CD4-positive, alpha-beta T cell treated with Interleukin-15 for 1 hour (primary cell): ENCODE measurements around the gene SPOCK2.
A peak's percentile ranks its signal among the peaks of the same experiment; 100 is the strongest.
"Not testable (repeated sequence)": the region's sequence is repeated elsewhere in the genome, so short reads cannot be mapped to it uniquely, and the experiment has no call there.

Source experiments
- DNase-seq: peaks from one replicate; pipeline ENCODE4 v3.0.0-alpha.2; 2020

The SPOCK2 gene, protein sequence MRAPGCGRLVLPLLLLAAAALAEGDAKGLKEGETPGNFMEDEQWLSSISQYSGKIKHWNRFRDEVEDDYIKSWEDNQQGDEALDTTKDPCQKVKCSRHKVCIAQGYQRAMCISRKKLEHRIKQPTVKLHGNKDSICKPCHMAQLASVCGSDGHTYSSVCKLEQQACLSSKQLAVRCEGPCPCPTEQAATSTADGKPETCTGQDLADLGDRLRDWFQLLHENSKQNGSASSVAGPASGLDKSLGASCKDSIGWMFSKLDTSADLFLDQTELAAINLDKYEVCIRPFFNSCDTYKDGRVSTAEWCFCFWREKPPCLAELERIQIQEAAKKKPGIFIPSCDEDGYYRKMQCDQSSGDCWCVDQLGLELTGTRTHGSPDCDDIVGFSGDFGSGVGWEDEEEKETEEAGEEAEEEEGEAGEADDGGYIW

DNA sequence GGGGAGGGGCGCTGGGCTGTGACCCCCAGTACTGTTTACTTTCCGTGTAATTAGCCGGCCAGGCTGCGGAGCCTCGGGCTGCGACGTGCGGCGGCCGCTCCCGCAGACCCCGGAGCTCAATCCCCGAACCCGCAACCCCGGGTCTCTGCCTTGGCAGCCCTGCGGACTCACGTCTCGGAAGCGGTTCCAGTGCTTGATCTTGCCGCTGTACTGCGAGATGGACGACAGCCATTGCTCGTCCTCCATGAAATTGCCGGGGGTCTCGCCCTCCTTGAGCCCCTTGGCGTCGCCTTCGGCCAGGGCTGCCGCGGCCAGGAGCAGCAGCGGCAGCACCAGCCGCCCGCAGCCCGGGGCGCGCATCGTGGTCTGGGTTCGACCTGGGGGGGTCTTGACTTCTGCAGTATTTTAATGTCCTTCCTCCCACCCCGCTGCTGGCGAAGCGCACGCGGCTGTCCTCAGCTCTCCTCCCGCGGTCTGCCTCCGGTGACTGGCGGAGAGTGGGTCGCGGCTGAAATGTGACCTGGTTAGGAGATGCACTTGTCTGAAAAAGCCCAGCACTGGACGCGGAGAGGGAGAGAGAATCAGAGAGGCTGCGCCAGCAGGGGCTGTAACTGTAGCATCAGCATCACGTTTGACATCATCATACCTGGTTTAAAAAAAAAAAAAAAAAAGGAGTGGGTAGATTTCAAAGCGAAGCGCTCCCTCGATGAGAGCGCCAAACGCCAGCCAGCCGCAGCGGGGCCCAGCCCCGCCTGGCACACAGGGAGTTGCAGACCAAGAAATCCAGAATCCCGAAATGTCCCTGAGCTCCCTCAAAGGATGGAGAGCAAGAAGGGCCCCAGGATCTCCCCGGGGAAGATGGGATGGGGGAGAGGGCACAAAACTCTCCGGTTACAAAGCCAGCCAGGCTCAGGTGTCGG is at the start of gene SPOCK2:
Gene SPOCK2, minus strand, starts transcription at position 583 of the 920 bp plus-strand sequence. Its CDS starts 223 bp downstream, at position 360.
- DNase-seq = peak; percentile 86

DNA sequence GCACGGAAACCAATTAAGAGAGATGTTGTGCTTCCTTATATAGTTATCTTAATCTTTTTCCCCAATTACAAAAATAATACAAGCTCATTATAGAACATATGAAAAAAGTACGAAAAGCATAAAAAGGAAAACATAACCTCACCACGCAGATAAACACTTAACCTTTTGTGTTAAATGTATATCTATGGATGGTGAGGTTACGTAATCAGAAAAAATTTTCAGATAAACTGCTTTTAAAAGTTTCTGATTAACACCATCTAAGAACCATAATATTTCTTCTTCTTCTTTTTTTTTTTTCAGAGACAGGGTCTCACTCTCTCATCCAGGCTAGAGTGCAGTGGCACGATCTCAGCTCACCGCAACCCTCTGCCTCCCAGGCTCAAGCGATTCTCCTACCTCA is 49.2 kb upstream of the SPOCK2 start:
- no peak for DNase-seq

DNA sequence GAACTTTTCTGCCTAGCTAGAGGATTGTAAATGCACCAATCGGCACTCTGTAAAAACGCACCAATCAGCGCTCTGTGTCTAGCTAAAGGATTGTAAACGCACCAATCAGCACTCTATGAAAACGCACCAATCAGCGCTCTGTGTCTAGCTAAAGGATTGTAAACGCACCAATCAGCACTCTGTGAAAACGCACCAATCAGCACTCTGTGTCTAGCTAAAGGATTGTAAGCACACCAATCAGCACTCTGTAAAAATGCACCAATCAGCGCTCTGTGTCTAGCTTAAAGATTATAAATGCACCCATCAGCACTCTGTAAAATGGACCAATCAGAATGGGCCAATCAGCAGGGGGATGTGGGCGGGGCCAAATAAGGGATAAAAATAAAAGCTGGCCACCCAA is 47.9 kb upstream of the SPOCK2 start:
- DNase-seq = not testable (repeated sequence)

DNA sequence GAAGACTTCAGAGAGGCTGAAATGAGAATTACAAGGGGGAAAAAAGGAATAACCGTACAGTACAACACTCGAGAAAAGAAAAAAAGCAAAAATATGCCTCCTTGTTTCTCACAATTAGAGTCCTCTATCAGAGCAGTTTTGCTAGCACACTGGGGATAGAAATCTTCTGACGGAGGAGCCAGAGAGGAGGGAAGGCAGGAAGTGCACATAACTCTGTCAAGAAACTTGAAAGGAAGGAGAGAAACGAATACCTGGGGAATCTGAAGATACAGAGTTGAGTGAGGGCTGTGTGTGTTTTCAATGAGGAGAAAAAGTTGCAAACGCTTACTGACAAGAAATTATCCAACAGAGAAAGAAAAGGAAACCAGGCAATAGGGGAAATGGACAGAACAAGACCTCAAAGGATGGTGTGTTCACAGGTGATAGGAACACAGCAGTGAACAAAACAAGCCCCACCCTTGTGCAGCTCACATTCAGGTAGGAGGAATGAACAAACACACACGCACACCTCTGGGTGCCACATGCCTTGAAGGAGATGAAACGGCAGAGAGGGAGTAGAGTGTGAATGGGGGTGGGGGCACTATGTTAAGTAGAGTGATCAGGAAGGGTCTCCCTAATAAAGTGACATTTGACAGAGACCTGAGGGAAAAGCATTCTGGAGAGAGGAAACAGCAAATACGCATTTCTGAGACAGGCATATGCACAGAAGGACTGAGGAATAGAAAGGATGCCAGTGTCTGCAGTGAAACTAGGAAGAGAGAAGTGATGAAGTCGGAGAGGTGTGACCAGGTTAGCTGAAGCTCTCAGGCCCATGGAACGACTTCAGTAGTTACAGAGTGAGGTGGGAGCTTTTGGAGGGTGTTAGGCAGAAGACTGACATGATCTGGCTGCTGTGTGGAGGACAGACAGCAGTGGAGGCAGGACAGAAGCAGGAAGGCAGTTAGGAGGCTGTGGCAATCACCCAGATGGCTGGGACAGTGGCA is 46.7 kb upstream of the SPOCK2 start:
- no peak for DNase-seq

DNA sequence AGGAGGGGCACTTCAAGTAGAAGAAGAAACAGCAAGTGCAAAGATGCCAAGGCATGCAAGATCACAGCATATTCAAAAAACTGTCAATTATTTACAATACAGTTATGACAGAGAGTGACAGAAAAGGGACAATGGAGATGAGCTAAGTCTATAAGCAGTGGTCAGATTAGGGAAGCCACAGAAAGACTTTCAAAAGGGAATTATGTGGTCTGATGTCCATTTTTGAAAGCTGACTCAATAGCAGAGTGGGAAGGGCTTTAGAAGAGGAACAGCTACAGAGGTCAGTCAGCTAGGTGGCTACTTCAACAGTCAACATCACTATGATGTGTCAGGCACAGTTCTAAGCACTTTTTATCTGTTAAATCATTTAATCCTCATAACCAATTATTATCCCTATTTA is 45.2 kb upstream of the SPOCK2 start:
- DNase-seq = no peak

DNA sequence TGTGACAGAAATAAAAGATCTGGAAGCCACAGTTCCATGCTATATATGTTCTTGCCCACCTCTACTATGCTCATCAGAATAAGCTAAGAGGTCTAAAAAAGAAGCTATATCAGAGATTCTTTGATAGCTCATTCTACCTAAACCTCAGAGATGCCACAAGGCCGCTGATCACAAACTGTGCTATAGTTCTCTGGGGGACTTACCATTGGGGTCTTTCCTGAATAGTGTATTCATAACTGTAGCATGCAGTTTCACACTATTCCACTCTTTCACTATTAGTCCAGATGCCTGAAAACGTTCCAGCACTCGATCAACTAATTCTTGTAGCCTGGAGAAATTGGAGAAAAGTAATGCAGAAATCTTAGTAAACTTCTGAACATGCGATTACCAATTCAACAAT is 44.5 kb upstream of the SPOCK2 start:
- no peak for DNase-seq

DNA sequence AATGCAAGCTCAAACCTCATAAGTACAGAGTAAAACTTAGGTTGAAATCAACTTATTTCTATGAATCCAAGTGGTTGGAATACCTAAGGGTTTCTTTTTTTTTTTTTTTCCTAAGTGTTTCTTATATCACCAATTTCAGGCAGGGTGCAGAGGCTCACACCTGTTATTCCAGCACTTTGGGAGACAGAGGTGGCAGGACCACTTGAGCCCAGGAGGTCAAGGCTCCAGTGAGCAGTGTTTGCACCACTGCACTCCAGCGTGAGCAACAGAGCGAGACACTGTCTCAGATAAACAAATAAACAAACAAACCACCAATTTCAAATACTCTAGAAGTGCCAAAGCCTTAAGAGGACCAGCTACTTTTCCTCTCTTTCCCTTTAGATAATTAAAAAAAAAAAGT is 39.2 kb upstream of the SPOCK2 start:
- DNase-seq = no peak

DNA sequence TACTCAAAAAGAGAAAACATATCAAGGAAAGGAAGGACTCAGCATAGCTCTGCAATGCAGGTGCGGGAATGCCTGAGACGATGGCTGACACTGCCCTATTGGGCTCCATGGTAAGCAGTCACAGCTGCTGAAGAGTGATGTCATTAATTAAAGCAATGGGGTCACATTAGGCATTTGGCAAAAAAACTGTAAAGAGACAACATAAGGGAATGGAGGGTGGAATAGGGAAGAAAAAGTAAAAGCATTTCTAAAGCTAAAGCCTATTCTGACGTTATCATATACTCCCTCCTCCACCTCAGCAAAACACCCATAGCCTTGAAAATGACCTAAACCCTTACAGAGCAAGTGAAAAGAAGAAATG is 38.5 kb upstream of the SPOCK2 start:
- DNase-seq = no peak

DNA sequence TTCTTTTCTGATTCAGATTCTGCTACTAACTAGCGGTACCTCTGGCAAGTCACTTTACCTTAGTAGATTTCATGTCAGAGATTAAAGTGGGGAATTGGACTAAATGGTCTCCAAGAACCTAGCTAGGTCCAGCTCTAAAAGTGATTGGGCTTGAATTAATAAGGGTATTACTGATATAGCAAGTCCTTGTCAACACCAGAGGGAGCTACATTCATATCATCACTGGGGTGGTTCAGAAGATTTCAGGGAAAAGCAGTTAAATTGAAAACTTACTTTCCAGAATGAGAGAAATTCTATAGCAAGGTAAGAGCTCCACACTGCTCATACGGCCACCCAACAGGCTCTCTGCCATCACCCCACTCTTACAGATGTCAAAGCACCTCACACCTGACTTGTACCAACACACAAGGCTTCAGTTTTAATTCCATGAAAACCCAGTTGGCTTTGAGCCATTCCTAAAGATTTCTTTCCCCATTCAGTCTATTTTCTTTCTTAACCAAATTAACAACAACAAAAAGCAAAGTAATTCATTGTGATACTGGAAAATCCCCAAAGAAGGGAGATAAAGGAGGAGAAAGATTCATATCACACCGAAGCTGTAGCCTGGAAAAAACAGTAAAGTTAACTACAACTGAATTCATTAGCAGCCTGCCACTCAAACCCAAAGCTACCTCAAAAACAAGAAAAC is 38.0 kb upstream of the SPOCK2 start:
- no peak for DNase-seq

DNA sequence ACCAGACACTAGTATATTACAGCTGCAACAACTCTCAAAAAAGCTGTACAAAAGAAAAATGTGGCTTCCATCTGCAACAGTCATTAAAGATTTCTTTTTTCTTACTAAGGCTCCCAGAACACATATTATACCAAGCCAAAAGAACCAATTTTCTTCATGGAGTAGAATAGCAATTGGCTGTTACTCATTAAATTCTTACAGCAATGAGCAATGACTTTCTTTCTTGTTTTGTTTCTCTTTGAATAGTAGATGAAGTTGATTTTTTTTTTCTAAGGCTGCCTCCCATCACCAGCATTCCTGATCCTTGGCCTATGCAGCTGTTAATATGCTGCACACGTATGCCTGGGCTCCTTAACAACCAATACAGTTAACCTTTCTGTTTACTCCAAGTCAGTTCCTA is 36.6 kb upstream of the SPOCK2 start:
- no peak for DNase-seq

DNA sequence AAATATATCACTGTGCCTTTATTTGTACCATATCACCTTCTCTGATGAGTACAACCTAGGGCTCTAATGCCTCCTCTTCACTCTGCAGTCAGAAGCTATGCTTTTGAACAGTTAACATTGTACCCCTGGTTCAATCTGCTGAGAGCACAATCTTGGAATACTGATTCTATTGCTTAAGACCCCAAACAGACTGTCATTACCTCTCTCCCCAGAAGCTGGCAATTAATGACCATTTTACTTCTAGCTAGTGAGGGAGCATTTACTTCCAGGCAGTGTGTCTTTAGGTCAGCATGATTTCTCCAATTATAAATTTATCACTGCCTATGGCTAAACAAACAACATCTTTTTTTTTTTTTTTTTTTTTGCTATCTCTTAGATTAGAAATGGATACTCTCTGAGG is 36.0 kb upstream of the SPOCK2 start:
- DNase-seq = no peak

DNA sequence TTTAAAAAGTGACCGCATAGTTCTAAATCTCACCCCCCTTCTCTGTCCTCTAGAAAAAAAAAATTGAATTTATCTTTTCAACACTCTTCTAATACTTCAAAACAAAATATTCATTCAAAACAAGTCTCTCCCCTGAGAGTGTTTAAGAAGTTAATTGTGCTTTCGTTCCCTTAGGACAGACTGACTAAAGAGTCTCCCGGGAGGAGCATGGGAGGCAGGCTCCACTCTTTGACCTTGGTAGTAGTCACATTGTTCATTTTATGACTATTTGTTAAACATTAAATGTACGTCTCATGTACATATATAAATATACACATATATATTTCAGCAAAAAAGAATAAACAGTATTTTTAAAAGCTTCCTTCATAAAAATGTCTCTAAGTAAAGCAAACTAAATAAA is 35.3 kb upstream of the SPOCK2 start:
- DNase-seq = no peak

DNA sequence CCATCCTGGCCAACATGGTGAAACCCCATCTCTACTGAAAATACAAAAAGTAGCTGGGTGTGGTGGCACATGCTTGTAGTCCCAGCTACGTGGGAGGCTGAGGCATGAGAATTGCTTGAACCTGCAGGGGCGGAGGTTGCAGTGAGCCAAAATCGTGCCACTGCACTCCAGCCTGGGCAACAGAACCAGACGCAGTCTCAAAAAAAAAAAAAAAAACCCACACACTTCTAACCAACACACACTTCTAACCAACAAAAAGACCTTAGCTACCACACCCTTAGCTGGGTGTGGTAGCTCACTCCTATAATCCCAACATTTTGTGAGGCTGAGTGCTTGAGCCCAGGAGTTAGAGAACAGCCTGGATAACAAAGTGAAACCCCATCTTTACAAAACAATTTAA is 33.9 kb upstream of the SPOCK2 start:
- no peak for DNase-seq

DNA sequence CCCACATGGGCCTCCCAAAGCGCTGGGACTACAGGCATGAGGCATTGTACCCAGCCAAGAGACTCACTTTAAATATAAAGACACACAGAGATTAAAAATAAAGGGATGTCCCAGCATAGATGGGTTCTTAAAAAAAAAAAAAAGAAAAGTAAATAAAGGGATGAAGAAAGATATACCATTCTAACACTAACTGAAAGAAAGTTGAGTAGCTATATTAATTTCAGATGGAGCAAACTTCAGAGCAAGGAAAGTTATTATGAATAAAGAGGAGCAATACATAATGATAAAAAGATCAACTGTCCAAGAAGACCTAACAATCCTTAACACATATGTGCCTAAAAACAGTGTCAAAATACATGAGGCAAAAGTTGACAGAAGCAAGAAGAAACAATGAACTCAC is 33.0 kb upstream of the SPOCK2 start:
- DNase-seq = no peak

DNA sequence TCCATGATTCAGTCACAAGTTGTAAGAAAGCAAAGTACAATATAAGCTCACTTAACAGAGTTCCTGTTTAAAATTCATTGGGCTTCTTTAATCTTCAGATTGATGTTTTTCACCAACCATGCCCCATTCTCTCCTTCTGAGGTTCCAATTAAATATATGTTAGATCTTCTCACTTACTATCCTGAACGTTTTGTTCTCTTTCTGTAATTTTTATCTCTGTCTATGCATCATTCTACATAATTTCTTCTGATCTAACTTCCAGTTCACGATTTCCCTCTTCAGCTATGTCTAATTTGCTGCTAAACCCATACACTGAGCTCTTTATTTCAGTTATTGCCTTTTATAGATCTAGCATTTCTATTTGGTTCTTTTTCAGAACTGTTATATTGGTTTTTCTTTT is 28.0 kb upstream of the SPOCK2 start:
- DNase-seq = no peak

DNA sequence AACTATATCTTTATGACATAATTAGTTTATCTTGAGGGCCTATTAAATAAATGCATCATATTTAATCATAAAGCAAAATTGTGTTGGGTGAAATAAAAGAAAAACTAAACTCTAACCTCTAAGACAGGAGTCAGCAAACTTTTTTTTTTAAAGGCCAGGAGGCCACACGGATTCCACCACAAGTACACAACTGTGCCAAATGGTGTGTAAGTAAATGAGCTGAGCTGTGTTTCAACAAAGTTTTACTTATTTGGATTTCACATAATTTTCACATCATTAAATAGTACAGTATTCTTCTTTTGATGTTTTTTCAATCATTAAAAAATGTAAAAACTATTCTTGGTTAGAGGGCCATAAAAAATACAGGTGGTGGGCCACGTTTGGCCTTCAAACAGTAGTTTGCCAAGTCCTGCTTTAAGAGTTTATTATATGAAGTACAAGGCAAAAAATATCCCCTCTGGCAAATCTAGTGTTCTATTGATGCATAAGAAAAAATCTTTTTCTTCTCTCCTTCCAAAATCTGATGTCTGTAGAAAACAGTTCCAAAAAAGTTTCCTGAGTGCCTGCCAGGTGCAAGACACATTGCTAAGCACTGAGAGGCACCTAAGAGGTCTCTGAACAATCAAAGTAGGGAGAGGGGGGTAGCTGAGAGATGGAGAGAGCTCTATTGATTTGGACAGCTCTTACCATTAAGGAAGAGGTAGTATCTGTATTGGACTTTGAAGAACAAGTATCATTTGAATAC is 26.5 kb upstream of the SPOCK2 start:
- no peak for DNase-seq

DNA sequence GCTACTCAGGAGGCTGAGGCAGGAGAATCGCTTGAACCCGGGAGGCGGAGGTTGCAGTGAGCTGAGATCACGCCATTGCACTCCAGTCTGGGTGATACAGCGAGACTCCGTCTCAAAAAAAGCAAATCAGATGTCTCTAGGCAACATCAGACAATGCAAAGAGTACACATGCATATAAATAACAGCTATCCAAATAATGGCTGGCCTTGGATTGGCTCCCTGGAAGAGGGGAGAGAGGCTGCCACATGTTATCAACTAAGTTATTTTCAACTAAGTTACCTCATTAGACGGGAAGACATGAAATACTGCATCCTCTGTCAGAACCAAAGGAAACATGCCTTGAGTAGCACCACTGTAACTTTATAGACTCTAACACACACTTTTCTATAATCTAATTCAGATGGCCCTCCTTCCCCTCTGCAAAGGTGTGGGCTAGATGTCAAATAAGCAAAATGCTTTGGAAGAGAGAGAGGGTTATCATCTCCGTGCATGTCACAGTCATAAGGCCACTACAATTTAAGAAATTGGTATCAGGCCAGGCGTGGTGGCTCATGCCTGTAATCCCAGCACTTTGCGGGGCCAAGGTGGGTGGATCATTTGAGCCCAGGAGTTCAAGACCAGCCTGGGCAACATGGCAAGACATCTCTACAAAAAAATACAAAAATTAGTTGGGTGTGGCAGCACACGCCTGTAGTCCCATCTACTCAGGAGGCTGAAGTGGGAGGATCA is 22.5 kb upstream of the SPOCK2 start:
- no peak for DNase-seq

DNA sequence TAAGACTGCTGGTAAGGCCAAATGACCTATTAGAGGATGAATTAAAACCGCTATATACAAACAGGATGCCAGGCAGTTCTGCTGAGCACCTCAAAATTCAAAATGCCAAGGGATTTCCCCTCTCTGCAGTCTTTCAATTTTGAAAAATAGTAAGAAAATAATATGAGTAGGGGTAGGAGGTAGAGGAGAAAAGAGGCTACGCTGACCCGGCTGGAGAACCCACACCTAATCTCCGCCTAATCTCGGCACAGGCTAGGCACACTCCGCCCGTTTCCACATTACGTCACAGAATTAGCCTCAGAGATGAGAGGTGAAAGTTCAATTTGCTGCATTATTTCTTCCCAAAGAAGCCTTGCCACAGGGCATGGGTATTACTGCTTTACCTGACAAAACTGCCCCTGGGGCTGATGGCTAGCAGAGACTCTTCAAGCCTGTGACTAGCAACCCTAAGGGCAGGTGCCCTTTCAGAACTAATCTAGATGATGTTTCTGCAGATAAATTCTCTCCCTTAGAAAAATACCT is 21.3 kb upstream of the SPOCK2 start:
- DNase-seq = no peak

DNA sequence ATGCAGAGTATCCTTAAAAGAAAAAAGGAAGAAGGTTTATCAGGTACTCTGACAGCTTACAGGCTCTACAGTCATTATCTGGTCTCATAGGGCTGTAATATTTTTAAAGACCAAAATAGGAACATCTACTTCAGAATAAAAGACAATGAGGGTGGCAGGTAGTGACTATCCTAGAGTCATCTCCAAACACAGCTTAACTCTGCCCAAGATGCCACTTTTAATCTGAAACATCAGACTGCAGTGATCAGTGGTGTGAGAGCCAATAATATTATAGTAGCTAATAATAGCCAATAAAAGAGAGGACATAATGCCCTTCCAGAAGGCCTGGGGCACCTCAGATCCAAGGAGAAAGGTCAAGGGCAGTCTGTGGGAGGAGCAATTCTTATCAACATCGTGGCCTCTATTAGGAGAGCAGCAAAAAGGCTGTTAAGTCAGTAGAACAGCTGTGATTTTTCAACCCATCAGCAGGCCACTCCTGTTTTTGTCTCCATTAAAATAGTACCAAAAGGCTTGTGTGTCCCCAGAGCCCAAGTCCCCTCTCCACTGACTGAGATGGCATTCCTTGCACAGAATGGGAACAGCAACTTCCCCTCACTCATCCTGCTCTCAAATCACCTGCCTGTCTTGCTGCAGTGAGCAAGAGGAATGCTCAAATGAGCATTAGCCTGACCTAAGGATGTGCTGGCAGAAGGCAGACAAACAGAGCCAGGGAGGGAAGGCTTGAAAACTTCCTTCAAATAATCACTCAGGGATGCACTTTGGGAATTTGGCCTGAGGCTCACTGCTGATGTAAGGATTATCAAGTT is 20.7 kb upstream of the SPOCK2 start:
- DNase-seq = no peak

DNA sequence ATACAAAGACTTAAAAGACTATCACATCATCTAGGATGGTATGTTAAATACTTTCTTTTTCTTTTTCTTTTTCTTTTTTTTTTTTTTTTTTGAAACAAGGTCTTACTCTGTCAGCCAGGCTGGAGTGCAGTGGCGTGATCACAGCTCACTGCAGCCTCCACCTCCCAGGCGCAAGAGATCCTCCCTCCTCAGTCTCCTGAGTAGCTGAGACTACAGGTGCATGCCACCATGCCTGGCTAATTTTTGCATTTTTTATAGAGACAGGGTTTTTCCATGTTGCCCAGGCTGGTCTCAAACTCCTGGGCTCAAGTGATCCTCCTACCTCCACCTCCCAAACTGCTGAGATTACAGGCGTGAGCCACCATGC is 19.6 kb upstream of the SPOCK2 start:
- DNase-seq = not testable (repeated sequence)
